ENCODE measurements around the gene TENT5A. TPM values are rescaled to one million over a fixed set of nuclear protein-coding genes. Genes with fewer than 3 reads are reported as not detected.

The TENT5A gene
- total and polyA plus RNA-seq, 4 donors, result 4.0 to 13.6 (median 11.4) TPM

GRCh38 chr6:81752921-81753710, 635 bp upstream of the TENT5A start:
- TF ChIP-seq RAD21 (IDR thresholded peaks at IDR 0.05) (no peak), RXRA (IDR thresholded peaks at IDR 0.05) (no peak), EGR1 (IDR thresholded peaks at IDR 0.05; ENCODE audit: low read depth in 2 of 2) (peak; percentile 93 to 97), HNF4A (conservative IDR thresholded peaks at IDR 0.05) (peak in 1 of 2 donors; percentile 43), YY1 (IDR thresholded peaks at IDR 0.05) (peak; percentile 35), REST (IDR thresholded peaks at IDR 0.05) (peak; percentile 78), SP1 (IDR thresholded peaks at IDR 0.05) (peak; percentile 41), TAF1 (conservative IDR thresholded peaks at IDR 0.05) (peak; percentile 85), CTCF (IDR thresholded peaks at IDR 0.05; ENCODE audit: low read depth, low read length, missing input control) (peak; percentile 27)
- Histone ChIP-seq H3K4me3 (ENCODE audit: low read depth in 1 of 3, low read length in 3 of 3) (peak overlapping the region; percentile 76 to 90 (median 88)), H3K9me3 (ENCODE audit: control insufficient read depth in 4 of 4, low read length in 3 of 4) (no peaks in the 10 kb centered on the region), H3K9ac (ENCODE audit: low read depth in 1 of 2, low read length in 2 of 2) (peak overlapping the region; percentile 97 to 99), H3K4me1 (ENCODE audit: control insufficient read depth in 4 of 4, insufficient read depth in 4 of 4, low read length in 3 of 4) (peaks cover 0 to 10% (median 6%) of the 10 kb centered on the region in 4 donors), H3K27ac (ENCODE audit: low read depth in 1 of 2, low read length in 2 of 2) (peak overlapping the region; percentile 99 to 100), H3K27me3 (ENCODE audit: control insufficient read depth in 4 of 4, insufficient read depth in 4 of 4, low read length in 3 of 4) (no peaks in the 10 kb centered on the region), H3K36me3 (ENCODE audit: control insufficient read depth in 4 of 4, insufficient read depth in 3 of 4, low read depth in 1 of 4, low read length in 3 of 4) (peaks cover 0 to 2% (median 0%) of the 10 kb centered on the region in 4 donors)
- peak; percentile 90 for DNase-seq (ENCODE audit: low spot score)
- WGBS, result 1% methylated on average over 63 of the region's 63 CpGs

GRCh38 chr6:81751388-81752083, 945 bp downstream of the TENT5A start:
- 3% methylated on average over 65 of the region's 65 CpGs for WGBS
- H3K27me3 ChIP-seq (ENCODE audit: control insufficient read depth in 4 of 4, insufficient read depth in 4 of 4, low read length in 3 of 4), result no peaks in the 10 kb centered on the region
- peak; percentile 63 for DNase-seq (ENCODE audit: low spot score)

More at GRCh38 chr6:81751388-81752083, 945 bp downstream of the TENT5A start:
- H3K36me3 ChIP-seq (ENCODE audit: control insufficient read depth in 4 of 4, insufficient read depth in 3 of 4, low read depth in 1 of 4, low read length in 3 of 4), result peaks cover 1 to 9% (median 3%) of the 10 kb centered on the region in 4 donors
- peaks cover 2 to 18% (median 10%) of the 10 kb centered on the region in 4 donors for H3K4me1 ChIP-seq (ENCODE audit: control insufficient read depth in 4 of 4, insufficient read depth in 4 of 4, low read length in 3 of 4)
- no peaks in the 10 kb centered on the region for H3K9me3 ChIP-seq (ENCODE audit: control insufficient read depth in 4 of 4, low read length in 3 of 4)
- peak overlapping the region; percentile 54 to 90 (median 88) for H3K4me3 ChIP-seq (ENCODE audit: low read depth in 1 of 3, low read length in 3 of 3)
- H3K9ac ChIP-seq (ENCODE audit: low read depth in 1 of 2, low read length in 2 of 2), result peak overlapping the region; percentile 89 to 97
- H3K27ac ChIP-seq (ENCODE audit: low read depth in 1 of 2, low read length in 2 of 2), result peak overlapping the region; percentile 99 to 100
- TF ChIP-seq RAD21 (IDR thresholded peaks at IDR 0.05) (peak in 1 of 2 donors; percentile 35), HNF4A (conservative IDR thresholded peaks at IDR 0.05) (peak in 1 of 2 donors; percentile 11), CTCF (IDR thresholded peaks at IDR 0.05; ENCODE audit: low read depth, low read length, missing input control) (no peak)

Data from liver (tissue), 9 donors.